GM23248 (cell line): ENCODE measurements around the gene GNB4. TPM values are rescaled to one million over a fixed set of nuclear protein-coding genes. Genes with fewer than 3 reads are reported as not detected.
A peak's percentile ranks its signal among the peaks of the same experiment; 100 is the strongest.

Experiments
- DNase-seq: peaks from one replicate; pipeline ENCODE4 v3.0.0-alpha.2; 2015
- H2AFZ ChIP-seq: fragments of 200-600 bp; sonication (generic); 2 replicates; pipeline ENCODE4 v1.6.1; 2016; ENCODE audit warnings: antibody characterized with exemption
- H3F3A ChIP-seq: fragments of 200-600 bp; sonication (generic); 2 replicates; pipeline ENCODE4 v1.6.1; 2016; ENCODE audit warnings: mild to moderate bottlenecking, antibody characterized with exemption, mixed run types; ENCODE audit not compliant: insufficient read depth
- H3K27ac ChIP-seq: fragments of 200-600 bp; sonication (generic); 2 replicates; pipeline ENCODE4 v1.5.1; 2016; ENCODE audit warnings: mild to moderate bottlenecking
- H3K27me3 ChIP-seq: fragments of 200-600 bp; sonication (generic); replicated peaks from 2 replicates; pipeline ENCODE4 v1.6.1; 2016; ENCODE audit warnings: mild to moderate bottlenecking; ENCODE audit not compliant: insufficient read depth
- H3K36me3 ChIP-seq: fragments of 200-600 bp; sonication (generic); 2 replicates; pipeline ENCODE4 v1.6.1; 2016; ENCODE audit warnings: low read depth, mild to moderate bottlenecking
- H3K4me1 ChIP-seq: fragments of 200-600 bp; sonication (generic); 2 replicates; pipeline ENCODE4 v1.6.1; 2016; ENCODE audit warnings: mild to moderate bottlenecking; ENCODE audit not compliant: insufficient read depth
- H3K4me2 ChIP-seq: fragments of 200-600 bp; sonication (generic); one replicate; pipeline ENCODE4 v1.6.1; 2016; ENCODE audit warnings: mild to moderate bottlenecking; ENCODE audit not compliant: unreplicated experiment
- H3K4me3 ChIP-seq: fragments of 200-600 bp; sonication (generic); 2 replicates; pipeline ENCODE4 v1.5.1; 2016; ENCODE audit warnings: mild to moderate bottlenecking
- H3K79me2 ChIP-seq: fragments of 200-600 bp; sonication (generic); 2 replicates; pipeline ENCODE4 v1.6.1; 2016; ENCODE audit warnings: mild to moderate bottlenecking; ENCODE audit not compliant: insufficient read depth
- H3K9ac ChIP-seq: fragments of 200-600 bp; sonication (generic); 2 replicates; pipeline ENCODE4 v1.6.1; 2016; ENCODE audit warnings: mild to moderate bottlenecking
- H3K9me2 ChIP-seq: fragments of 200-600 bp; sonication (generic); 2 replicates; pipeline ENCODE4 v1.6.1; 2016; ENCODE audit warnings: mixed run types, mild to moderate bottlenecking, moderate library complexity; ENCODE audit not compliant: insufficient read depth
- H3K9me3 ChIP-seq: fragments of 200-600 bp; sonication (generic); one replicate; pipeline ENCODE4 v1.6.1; 2017; ENCODE audit warnings: low read depth
- H4K20me1 ChIP-seq: fragments of 200-600 bp; sonication (generic); 2 replicates; pipeline ENCODE4 v1.6.0; 2016; ENCODE audit not compliant: insufficient read depth
- EZH2 ChIP-seq: fragments of 200-600 bp; sonication (generic); IDR thresholded peaks from 2 replicates; pipeline ENCODE4 v1.6.1; 2018; ENCODE audit warnings: antibody characterized with exemption, mild to moderate bottlenecking; ENCODE audit not compliant: insufficient read depth, poor library complexity, severe bottlenecking
- EZH2phosphoT487 ChIP-seq: fragments of 200-600 bp; sonication (generic); IDR thresholded peaks from 2 replicates; pipeline ENCODE4 v1.6.1; 2018; ENCODE audit warnings: antibody characterized with exemption, moderate library complexity, mild to moderate bottlenecking, low read depth; ENCODE audit not compliant: insufficient read depth
- WGBS, 2 experiments: methylation state at CpG; one replicate each; pipeline ENCODE4 v1.1.6; 2015 to 2017; ENCODE audit warnings: low lambda C conversion rate in 2 of 2, low coverage in 1 of 2; ENCODE audit errors: missing lambda C conversion rate in 2 of 2; 5-methylcytosine and 5-hydroxymethylcytosine counted together
- in situ Hi-C: fragments of 300-500 bp; cut with MboI; formaldehyde crosslinking; loops from 2 replicates; pipeline ENCODE4 v1.15.0; 2020
- polyA plus RNA-seq: library from polyadenylated mRNA; unstranded; fragments of >200 nt; fragmentation: Nextera tagmentation; extraction: Ambion mirVana; gene quantifications from 2 replicates; pipeline ENCODE4 v1.2.1, GENCODE V29; 2016
- total RNA-seq: library from RNA; depleted of rRNA; stranded (reverse); fragments of >200 nt; shearing (Covaris generic); gene quantifications from 2 replicates; pipeline ENCODE4 v1.2.3, GENCODE V29; 2014

GNB4 gene
- total and polyA plus RNA-seq, 2 experiments from 2014 or later: 42.3 to 84.7 TPM

DNA sequence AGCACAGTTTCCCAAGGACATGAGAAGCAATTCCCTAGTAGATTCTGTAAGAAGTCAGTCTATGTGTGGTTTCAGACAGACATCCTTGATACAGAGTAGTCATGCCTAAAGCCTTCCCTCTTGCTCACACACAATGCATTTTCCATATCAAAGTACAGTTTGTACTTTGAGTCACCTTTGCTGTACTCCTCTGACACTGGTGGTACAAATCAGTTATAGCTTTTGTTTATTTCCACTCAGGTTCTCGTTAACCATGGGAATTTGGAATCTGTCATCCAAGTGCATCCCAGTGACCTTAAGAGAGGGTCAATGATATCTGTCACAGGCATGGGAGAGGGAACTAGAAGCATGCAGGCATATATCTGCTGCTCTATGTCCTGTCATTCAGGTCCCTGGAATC is 3.6 kb upstream of the GNB4 start:
- no peaks in the 10 kb centered on the region for H3K9me3 ChIP-seq
- no peaks in the 10 kb centered on the region for H3K36me3 ChIP-seq
- no peak overlapping the region for H3K4me2 ChIP-seq
- in situ Hi-C loops: no loop called here
- 14% methylated on average over 1 of the region's 1 CpG for whole genome bisulfite sequencing, 2 experiments
- H3K9ac ChIP-seq: no peak overlapping the region
- peak; percentile 47 for DNase-seq
- no peak for TF ChIP-seq EZH2
- TF ChIP-seq EZH2phosphoT487: no peak
- no peaks in the 10 kb centered on the region for H3K27me3 ChIP-seq
- no peak overlapping the region for H3K27ac ChIP-seq
- peaks cover 21% of the 10 kb centered on the region for H3F3A ChIP-seq
- H3K79me2 ChIP-seq: peaks cover 10% of the 10 kb centered on the region
- H3K4me3 ChIP-seq: no peak overlapping the region
- no peak overlapping the region for H2AFZ ChIP-seq
- no peaks in the 10 kb centered on the region for H3K9me2 ChIP-seq
- peaks cover 16% of the 10 kb centered on the region for H3K4me1 ChIP-seq
- H4K20me1 ChIP-seq: no peaks in the 10 kb centered on the region

GRCh38 chr3:179453967-179454366 is 2.7 kb upstream of the GNB4 start:
- no peak overlapping the region for H3K9ac ChIP-seq
- H3K4me3 ChIP-seq: no peak overlapping the region
- no peaks in the 10 kb centered on the region for H3K36me3 ChIP-seq
- DNase-seq: no peak
- no peaks in the 10 kb centered on the region for H4K20me1 ChIP-seq
- H3K9me3 ChIP-seq: no peaks in the 10 kb centered on the region
- peaks cover 19% of the 10 kb centered on the region for H3K79me2 ChIP-seq
- in situ Hi-C loops: no loop called here
- peaks cover 22% of the 10 kb centered on the region for H3K4me1 ChIP-seq
- H3K27ac ChIP-seq: no peak overlapping the region
- H2AFZ ChIP-seq: no peak overlapping the region
- H3K4me2 ChIP-seq: no peak overlapping the region
- H3F3A ChIP-seq: peaks cover 31% of the 10 kb centered on the region
- WGBS, 2 experiments: 82 to 88% methylated on average over 3 of the region's 3 CpGs
- no peaks in the 10 kb centered on the region for H3K9me2 ChIP-seq
- no peaks in the 10 kb centered on the region for H3K27me3 ChIP-seq
- TF ChIP-seq EZH2phosphoT487: no peak
- TF ChIP-seq EZH2: no peak

GRCh38 chr3:179452872-179453271 is 1.6 kb upstream of the GNB4 start:
- peak overlapping the region; percentile 96 for H3K9ac ChIP-seq
- peaks cover 40% of the 10 kb centered on the region for H3F3A ChIP-seq
- H3K9me3 ChIP-seq: no peaks in the 10 kb centered on the region
- peak overlapping the region; percentile 69 for H3K4me2 ChIP-seq
- peaks cover 28% of the 10 kb centered on the region for H3K4me1 ChIP-seq
- H3K27ac ChIP-seq: peak overlapping the region; percentile 95; the same call in 1 of the 2 replicates
- peak overlapping the region; percentile 88 for H2AFZ ChIP-seq
- peak overlapping the region; percentile 95 for H3K4me3 ChIP-seq
- H3K79me2 ChIP-seq: peaks cover 30% of the 10 kb centered on the region
- WGBS, 2 experiments: 21 to 31% methylated on average over 8 of the region's 8 CpGs
- in situ Hi-C loops: no loop called here
- peak; percentile 28 for DNase-seq
- TF ChIP-seq EZH2phosphoT487 (no peak), EZH2 (no peak)
- no peaks in the 10 kb centered on the region for H3K9me2 ChIP-seq
- H4K20me1 ChIP-seq: no peaks in the 10 kb centered on the region
- H3K36me3 ChIP-seq: no peaks in the 10 kb centered on the region
- no peaks in the 10 kb centered on the region for H3K27me3 ChIP-seq

DNA sequence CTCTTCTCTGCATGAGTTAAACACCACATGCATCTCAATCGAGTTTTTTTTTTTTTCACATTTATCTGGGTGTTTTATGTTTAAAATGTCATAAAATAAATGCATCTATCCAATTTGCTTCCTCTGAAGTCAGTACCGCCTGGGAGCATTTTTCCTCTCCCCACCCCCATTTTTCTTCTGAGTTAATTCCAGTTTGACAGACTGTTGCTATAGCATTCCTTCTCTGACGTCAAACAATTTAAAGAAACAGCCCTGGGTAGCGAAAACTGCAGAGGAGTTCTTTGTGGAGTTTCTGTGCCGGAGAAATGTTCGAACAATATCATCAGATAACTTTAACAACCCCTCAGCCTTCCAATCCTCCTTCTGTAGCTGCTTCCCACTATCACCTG is 900 bp upstream of the GNB4 start:
- in situ Hi-C loops: no loop called here
- 1 to 2% methylated on average over 6 of the region's 6 CpGs for WGBS, 2 experiments
- Histone ChIP-seq H3K36me3 (no peaks in the 10 kb centered on the region), H3K9me3 (no peaks in the 10 kb centered on the region), H3K79me2 (peaks cover 37% of the 10 kb centered on the region), H4K20me1 (no peaks in the 10 kb centered on the region), H3F3A (peaks cover 40% of the 10 kb centered on the region), H3K4me2 (peak overlapping the region; percentile 69), H2AFZ (peak overlapping the region; percentile 88), H3K9ac (peak overlapping the region; percentile 96), H3K27ac (peak overlapping the region; percentile 95), H3K27me3 (no peaks in the 10 kb centered on the region), H3K4me3 (peak overlapping the region; percentile 95), H3K9me2 (no peaks in the 10 kb centered on the region), H3K4me1 (peaks cover 28% of the 10 kb centered on the region)
- TF ChIP-seq EZH2 (no peak), EZH2phosphoT487 (no peak)
- DNase-seq: peak; percentile 79

- H2AFZ ChIP-seq: peak overlapping the region; percentile 63
- no peaks in the 10 kb centered on the region for H3K9me3 ChIP-seq
- no peak for TF ChIP-seq EZH2
- TF ChIP-seq EZH2phosphoT487: no peak
- H3K9me2 ChIP-seq: no peaks in the 10 kb centered on the region
- peaks cover 27% of the 10 kb centered on the region for H3K4me1 ChIP-seq
- H3K27me3 ChIP-seq: no peaks in the 10 kb centered on the region
- H3K4me2 ChIP-seq: peak overlapping the region; percentile 100
- H3K27ac ChIP-seq: peak overlapping the region; percentile 95
- H3K36me3 ChIP-seq: 0 out of 2 replicates have a peak, but pooled peaks cover 4% of the 10 kb centered on the region
- H4K20me1 ChIP-seq: no peaks in the 10 kb centered on the region; the same call in 1 of the 2 replicates
- H3K4me3 ChIP-seq: peak overlapping the region; percentile 95
- 0 to 1% methylated on average over 18 to 24 of the region's 43 CpGs for WGBS, 2 experiments
- in situ Hi-C loops: no loop called here
- H3K9ac ChIP-seq: peak overlapping the region; percentile 96
- peak; percentile 72 for DNase-seq
- peaks cover 50% of the 10 kb centered on the region for H3K79me2 ChIP-seq
- H3F3A ChIP-seq: peaks cover 40% of the 10 kb centered on the region
Measured at GRCh38 chr3:179450901-179451264, 387 bp downstream of the GNB4 start.
